ENCODE results near the gene MEMO1.

MEMO1 gene

DNA sequence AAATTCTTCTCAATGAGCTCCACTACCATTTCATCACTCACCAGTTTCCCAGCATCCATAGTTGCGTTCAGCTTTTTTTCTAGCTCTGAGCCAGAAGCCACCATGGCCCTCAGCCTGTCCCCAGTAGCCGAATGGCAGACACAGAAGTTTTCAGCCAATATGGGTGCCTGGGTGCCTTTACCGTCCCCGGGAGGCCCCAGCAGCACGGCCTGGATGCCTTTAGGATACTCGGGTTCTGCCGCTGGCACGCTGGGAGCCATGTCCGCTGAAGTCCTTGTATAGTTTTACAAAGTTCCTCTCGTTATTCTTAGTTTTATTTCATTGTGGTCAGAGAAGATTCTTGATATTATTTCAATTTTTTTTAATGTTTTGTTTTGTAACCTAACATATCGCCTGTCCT, 187.2 kb downstream of the MEMO1 start:
- DNase-seq (ENCODE audit: low read depth, low spot score), result no peak

DNA sequence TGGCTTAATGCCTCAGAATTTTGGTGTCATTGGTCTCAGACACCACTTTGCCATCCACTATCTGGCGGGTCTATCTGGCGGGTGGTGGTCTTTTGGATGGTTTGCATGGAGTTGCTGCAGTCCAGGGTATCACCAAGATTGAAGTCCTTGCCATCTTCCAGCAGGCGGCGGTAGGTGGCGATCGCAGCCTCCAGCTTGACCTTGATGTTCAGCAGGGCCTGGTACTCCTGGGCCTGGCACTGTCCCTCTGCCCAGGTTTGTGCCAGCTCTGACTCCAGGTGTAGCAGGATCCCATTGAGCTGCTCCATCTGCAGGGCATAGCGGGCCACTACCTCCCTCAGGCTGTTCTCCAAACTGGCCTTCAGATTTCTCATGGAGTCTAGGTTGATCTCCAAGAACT, 188.2 kb downstream of the MEMO1 start:
- no peak for DNase-seq (ENCODE audit: low read depth, low spot score)

Data from smooth muscle cell of the brain vasculature (primary cell).